SK-N-SH (cell line): ENCODE measurements around the gene DDX19B. TPM values are rescaled to one million over a fixed set of nuclear protein-coding genes. Genes with fewer than 3 reads are reported as not detected.
"Not testable (repeated sequence)": the region's sequence is repeated elsewhere in the genome, so short reads cannot be mapped to it uniquely, and the experiment has no call there.

Experiments
- CTCF ChIA-PET: fragments of 300-600, 350-600 bp; formaldehyde crosslinking; extraction: SDS; loops from one replicate; lab custom pipeline; 2021; lab: Yijun Ruan, JAX
- POLR2A ChIA-PET: fragments of 350-600 bp; sonication (Branson Sonifier 250); formaldehyde crosslinking; extraction: SDS; loops from one replicate; lab custom pipeline; 2020; ENCODE audit warnings: antibody characterized with exemption, inconsistent platforms; lab: Yijun Ruan, JAX
- DNase-seq: peaks from one replicate; pipeline ENCODE4 v3.0.0; 2012
- H2AFZ ChIP-seq: fragments of 200-600 bp; sonication (generic); 2 replicates; pipeline ENCODE4 v1.8.1; 2016; ENCODE audit warnings: antibody characterized with exemption, mild to moderate bottlenecking, low read depth
- H3F3A ChIP-seq: fragments of 200-600 bp; sonication (generic); replicated peaks from 2 replicates; pipeline ENCODE3; 2016; ENCODE audit warnings: antibody characterized with exemption, mild to moderate bottlenecking; ENCODE audit not compliant: insufficient read depth
- H3K27ac ChIP-seq, 2 experiments: fragments of 200-500 bp in 1 of 2; fragments of 200-600 bp in 1 of 2; sonication (Bioruptor generic) in 1 of 2; sonication (generic), shearing (Covaris generic) in 1 of 2; 2 replicates each; pipeline versions ENCODE4 v1.5.1 to v1.6.1; 2014 to 2016; ENCODE audit warnings: low read depth in 2 of 2, inconsistent platforms in 1 of 2, low read length in 1 of 2, mild to moderate bottlenecking in 1 of 2, mixed read lengths in 1 of 2
- H3K27me3 ChIP-seq: fragments of 200-600 bp; sonication (generic), shearing (Covaris generic); 2 replicates; pipeline ENCODE4 v1.6.1; 2016; ENCODE audit warnings: mixed run types; ENCODE audit not compliant: insufficient read depth
- H3K36me3 ChIP-seq, 2 experiments: fragments of 200-500 bp in 1 of 2; fragments of 200-600 bp in 1 of 2; sonication (Bioruptor generic) in 1 of 2; sonication (generic) in 1 of 2; replicated peaks in 1 of 2; 2 replicates each; pipeline versions ENCODE3 to v1.5.1; 2014 to 2016; ENCODE audit warnings: low read length in 1 of 2, mild to moderate bottlenecking in 1 of 2; ENCODE audit not compliant: insufficient read depth in 2 of 2, control insufficient read depth in 1 of 2
- H3K4me1 ChIP-seq, 2 experiments: fragments of 200-500 bp in 1 of 2; fragments of 200-600 bp in 1 of 2; sonication (Bioruptor generic) in 1 of 2; sonication (generic), shearing (Covaris generic) in 1 of 2; 2 replicates each; pipeline versions ENCODE4 v1.5.1 to v1.6.1; 2014 to 2016; ENCODE audit warnings: low read depth in 1 of 2, low read length in 1 of 2, mixed run types in 1 of 2; ENCODE audit not compliant: insufficient read depth in 2 of 2, control insufficient read depth in 1 of 2
- H3K4me2 ChIP-seq: fragments of 200-600 bp; sonication (generic), shearing (Covaris generic); 2 replicates; pipeline ENCODE4 v1.6.1; 2017; ENCODE audit warnings: mixed run types
- H3K4me3 ChIP-seq, 2 experiments: fragments of 200-500 bp in 1 of 2; fragments of 200-600 bp in 1 of 2; sonication (Bioruptor generic) in 1 of 2; sonication (generic), shearing (Covaris generic) in 1 of 2; 2 replicates each; pipeline versions ENCODE4 v1.5.1 to v1.8.1; 2014 to 2016; ENCODE audit warnings: low read depth in 2 of 2, inconsistent platforms in 1 of 2, low read length in 1 of 2, mild to moderate bottlenecking in 1 of 2, mixed read lengths in 1 of 2, moderate library complexity in 1 of 2
- H3K79me2 ChIP-seq: fragments of 200-600 bp; sonication (generic); 2 replicates; pipeline ENCODE4 v1.8.1; 2017; ENCODE audit warnings: mild to moderate bottlenecking; ENCODE audit not compliant: insufficient read depth
- H3K9ac ChIP-seq: fragments of 200-600 bp; sonication (generic); 2 replicates; pipeline ENCODE4 v1.6.1; 2017; ENCODE audit warnings: mixed run types
- H3K9me2 ChIP-seq: fragments of 200-600 bp; sonication (generic); 2 replicates; pipeline ENCODE4 v1.6.1; 2017; ENCODE audit warnings: mixed run types
- H3K9me3 ChIP-seq: fragments of 200-600 bp; sonication (generic); 2 replicates; pipeline ENCODE4 v1.6.1; 2017; ENCODE audit warnings: mixed run types, mild to moderate bottlenecking, moderate library complexity
- H4K20me1 ChIP-seq: fragments of 200-600 bp; sonication (generic); 2 replicates; pipeline ENCODE4 v1.6.1; 2017; ENCODE audit warnings: mild to moderate bottlenecking, mixed run types; ENCODE audit not compliant: insufficient read depth
- CHD2 ChIP-seq: fragments of 150-350 bp; IDR thresholded peaks from 2 replicates; pipeline ENCODE4 v1.6.1; 2018; ENCODE audit warnings: low read length; ENCODE audit not compliant: partially characterized antibody
- CTCF ChIP-seq: fragments of 200-600 bp; sonication (generic); IDR thresholded peaks from 2 replicates; pipeline ENCODE4 v1.6.1; 2017; ENCODE audit warnings: antibody characterized with exemption, mild to moderate bottlenecking, moderate library complexity
- ELF1 ChIP-seq: IDR thresholded peaks from 2 replicates; pipeline ENCODE4 v1.4.0; 2012
- EP300 ChIP-seq, 2 experiments: IDR thresholded peaks; 2 replicates each; pipeline versions ENCODE4 v1.4.0 to v1.6.1; 2012; ENCODE audit warnings: borderline replicate concordance in 1 of 2, low read depth in 1 of 2, low read length in 1 of 2
- FOXJ3 ChIP-seq: sonication (generic); formaldehyde crosslinking; IDR thresholded peaks from 2 replicates; pipeline ENCODE4 v1.5.1; 2020; ENCODE audit warnings: mild to moderate bottlenecking, missing genetic modification reagents
- FOXM1 ChIP-seq: IDR thresholded peaks from 2 replicates; pipeline ENCODE4 v1.4.0; 2012; ENCODE audit warnings: low read depth, mild to moderate bottlenecking
- GABPA ChIP-seq: IDR thresholded peaks from 2 replicates; pipeline ENCODE4 v1.4.0; 2012; ENCODE audit warnings: low read depth, mild to moderate bottlenecking
- GATA2 ChIP-seq: sonication (generic); formaldehyde crosslinking; IDR thresholded peaks from 2 replicates; pipeline ENCODE4 v1.5.0; 2020; ENCODE audit warnings: mild to moderate bottlenecking, missing genetic modification reagents
- IRF3 ChIP-seq: fragments of 150-350 bp; IDR thresholded peaks from 2 replicates; pipeline ENCODE4 v1.6.1; 2016; ENCODE audit warnings: mild to moderate bottlenecking, low read depth, low read length
- JUND ChIP-seq: IDR thresholded peaks from 2 replicates; pipeline ENCODE4 v1.4.0; 2012
- MAX ChIP-seq: IDR thresholded peaks from 2 replicates; pipeline ENCODE4 v1.4.0; 2012; ENCODE audit warnings: low read depth
- MXI1 ChIP-seq: IDR thresholded peaks from 2 replicates; pipeline ENCODE4 v1.6.1; 2012; ENCODE audit warnings: mild to moderate bottlenecking, low read depth, low read length, improper control_type of control experiment
- NRF1 ChIP-seq: IDR thresholded peaks from 2 replicates; pipeline ENCODE4 v1.6.1; 2012; ENCODE audit warnings: low read depth, mild to moderate bottlenecking, low read length
- POLR2AphosphoS5 ChIP-seq: IDR thresholded peaks from 2 replicates; pipeline ENCODE4 v1.6.1; 2012; ENCODE audit warnings: low read depth, low read length
- RAD21 ChIP-seq: IDR thresholded peaks from 2 replicates; pipeline ENCODE4 v1.6.1; 2012; ENCODE audit warnings: mild to moderate bottlenecking, low read length
- SIN3A ChIP-seq: IDR thresholded peaks from 2 replicates; pipeline ENCODE4 v1.6.1; 2012; ENCODE audit warnings: low read depth, mild to moderate bottlenecking, low read length, moderate library complexity, borderline replicate concordance
- TAF1 ChIP-seq: IDR thresholded peaks from 2 replicates; pipeline ENCODE4 v1.6.1; 2012; ENCODE audit warnings: low read depth, mild to moderate bottlenecking, low read length, moderate library complexity, borderline replicate concordance
- WGBS: methylation state at CpG from one replicate; pipeline ENCODE4 v1.1.6; 2017; ENCODE audit warnings: low lambda C conversion rate; 5-methylcytosine and 5-hydroxymethylcytosine counted together
- polyA plus RNA-seq, 3 experiments: library from polyadenylated mRNA; depleted of rRNA; stranded (reverse); fragments of >200 nt; gene quantifications; 2 replicates each; pipeline ENCODE4 v1.2.3, GENCODE V29; 2012

DDX19B gene
- polyA plus RNA-seq, 1 of the 3 experiments (the other 2 are of a cell fraction): 43.6 TPM

GRCh38 chr16:70258946-70259345 is 40.0 kb upstream of the DDX19B start:
- H4K20me1 ChIP-seq: no peaks in the 10 kb centered on the region
- 94% methylated on average over 10 of the region's 10 CpGs for WGBS
- peaks cover 51 to 67% of the 10 kb centered on the region in 2 experiments for H3K36me3 ChIP-seq
- H3K4me1 ChIP-seq: no peaks in the 10 kb centered on the region
- no peaks in the 10 kb centered on the region for H3K9me2 ChIP-seq
- no peak overlapping the region for H3K9ac ChIP-seq
- H3K27ac ChIP-seq: no peak overlapping the region
- no peak overlapping the region for H3K4me2 ChIP-seq
- peaks cover 5% of the 10 kb centered on the region for H3F3A ChIP-seq
- no peak overlapping the region for H3K4me3 ChIP-seq
- H3K79me2 ChIP-seq: no peaks in the 10 kb centered on the region
- H3K27me3 ChIP-seq: no peaks in the 10 kb centered on the region
- no peak overlapping the region for H2AFZ ChIP-seq
- no peak for TF ChIP-seq MXI1
- no peak for TF ChIP-seq GABPA
- TF ChIP-seq MAX: no peak
- TF ChIP-seq FOXM1: no peak
- no peak for TF ChIP-seq CHD2
- no peak for TF ChIP-seq IRF3
- TF ChIP-seq NRF1: no peak
- TF ChIP-seq GATA2 (CRISPR knock-in tag): no peak
- TF ChIP-seq ELF1: no peak
- no peak for TF ChIP-seq EP300 (IDR thresholded peaks at IDR 0.05; ENCODE audit: borderline replicate concordance in 1 of 2, low read depth in 1 of 2, low read length in 1 of 2)
- TF ChIP-seq RAD21: no peak
- TF ChIP-seq CTCF: no peak
- TF ChIP-seq JUND: no peak
- TF ChIP-seq SIN3A: no peak
- TF ChIP-seq POLR2AphosphoS5: no peak
- TF ChIP-seq FOXJ3 (CRISPR knock-in tag): no peak
- TF ChIP-seq TAF1: no peak
- no peaks in the 10 kb centered on the region for H3K9me3 ChIP-seq
- DNase-seq: no peak
- CTCF ChIA-PET: interaction anchor here (1.1 to 10.1 kb wide), 2 partner anchors 8 to 27 kb away, joined by 3 to 76 read pairs; no protein-coding TSS in a partner anchor
- POLR2A ChIA-PET: interaction anchor here (1.1 kb wide), 1 partner anchor 28 kb away, joined by 3 read pairs; no protein-coding TSS in a partner anchor

- H3K4me3 ChIP-seq, H3K27me3 ChIP-seq, H3K9me3 ChIP-seq, H3K9me2 ChIP-seq, H3K9ac ChIP-seq, H3K4me1 ChIP-seq, DNase-seq, H3K4me2 ChIP-seq, H4K20me1 ChIP-seq, POLR2A ChIA-PET, H3K79me2 ChIP-seq, H2AFZ ChIP-seq, H3F3A ChIP-seq, H3K27ac ChIP-seq: not testable (repeated sequence)
- CTCF ChIA-PET: interaction anchor here (0.9 to 1.0 kb wide), 2 partner anchors 8 to 12 kb away, joined by 3 to 7 read pairs; partner anchors contain the start of gene EXOSC6
- peaks cover 61 to 62% of the 10 kb centered on the region in 2 experiments for H3K36me3 ChIP-seq
- WGBS: 97% methylated on average over 6 of the region's 6 CpGs
Measured at GRCh38 chr16:70259903-70260302, 39.1 kb upstream of the DDX19B start.
